DMS79 treated with DMSO at 0.1 percent for 48 hours (cell line): ENCODE data around the gene C9orf72.
"Not testable (repeated sequence)": the region's sequence is repeated elsewhere in the genome, so short reads cannot be mapped to it uniquely, and the experiment has no call there.

ENCODE experiments used
- DNase-seq: peaks from one replicate; lab custom pipeline; 2025; lab: John Stamatoyannopoulos, UW

C9orf72 gene

GRCh38 chr9:27572918-27573633 lies at the start of gene C9orf72:
Gene C9orf72 (minus strand): TSS chr9:27573481. CDS start chr9:27567120, 6,361 bp downstream.
- DNase-seq, result peak; percentile 84

GRCh38 chr9:27622693-27623340 lies 49.5 kb upstream of the C9orf72 start:
- DNase-seq, result no peak

- no peak for DNase-seq
Measured at GRCh38 chr9:27619743-27620142, 46.5 kb upstream of the C9orf72 start.

- DNase-seq, result no peak
Measured at GRCh38 chr9:27618066-27618465, 44.8 kb upstream of the C9orf72 start.

GRCh38 chr9:27614551-27614950 lies 41.3 kb upstream of the C9orf72 start:
- DNase-seq, result no peak

GRCh38 chr9:27612036-27612435 lies 38.8 kb upstream of the C9orf72 start:
- not testable (repeated sequence) for DNase-seq

- DNase-seq, result no peak
Measured at GRCh38 chr9:27610622-27611021, 37.3 kb upstream of the C9orf72 start.

GRCh38 chr9:27602954-27603353 lies 29.7 kb upstream of the C9orf72 start:
- DNase-seq, result no peak

GRCh38 chr9:27602142-27602861 lies 29.0 kb upstream of the C9orf72 start:
- no peak for DNase-seq

- no peak for DNase-seq
Measured at GRCh38 chr9:27601396-27601795, 28.1 kb upstream of the C9orf72 start.

GRCh38 chr9:27600256-27600655 lies 27.0 kb upstream of the C9orf72 start:
- DNase-seq, result no peak

GRCh38 chr9:27599870-27600238 lies 26.6 kb upstream of the C9orf72 start:
- no peak for DNase-seq

GRCh38 chr9:27599102-27599869 lies 26.0 kb upstream of the C9orf72 start:
- DNase-seq, result no peak

GRCh38 chr9:27595733-27596132 lies 22.5 kb upstream of the C9orf72 start:
- DNase-seq, result no peak

GRCh38 chr9:27591672-27592071 lies 18.4 kb upstream of the C9orf72 start:
- no peak for DNase-seq

GRCh38 chr9:27591093-27591492 lies 17.8 kb upstream of the C9orf72 start:
- DNase-seq, result no peak

GRCh38 chr9:27590651-27591050 lies 17.4 kb upstream of the C9orf72 start:
- no peak for DNase-seq

- DNase-seq, result no peak
Measured at GRCh38 chr9:27589462-27589861, 16.2 kb upstream of the C9orf72 start.

GRCh38 chr9:27586304-27586703 lies 13.0 kb upstream of the C9orf72 start:
- DNase-seq, result no peak

- DNase-seq, result no peak
Measured at GRCh38 chr9:27584931-27585330, 11.7 kb upstream of the C9orf72 start.

GRCh38 chr9:27582794-27583193 lies 9.5 kb upstream of the C9orf72 start:
- no peak for DNase-seq

- DNase-seq, result no peak
Measured at GRCh38 chr9:27581826-27582225, 8.5 kb upstream of the C9orf72 start.
